Mesenchymal stem cell (in vitro differentiated cells and primary cell): Measurements from ENCODE around the gene LRRC10B.

Source experiments
- DNase-seq: peaks from one replicate; pipeline ENCODE4 v3.0.0-alpha.2; 2013
- H2AFZ ChIP-seq: one replicate; pipeline ENCODE4 v1.6.1; 2013; ENCODE audit warnings: low read depth, mild to moderate bottlenecking, control low read depth, inconsistent platforms, low read length, moderate library complexity
- H2AK5ac ChIP-seq: 2 replicates; pipeline ENCODE4 v1.6.1; 2013; ENCODE audit warnings: low read length, moderate library complexity, mild to moderate bottlenecking, inconsistent platforms; ENCODE audit not compliant: severe bottlenecking
- H2BK120ac ChIP-seq: one replicate; pipeline ENCODE4 v1.6.1; 2013; ENCODE audit warnings: low read depth, mild to moderate bottlenecking, inconsistent platforms, low read length, moderate library complexity
- H2BK12ac ChIP-seq, 2 experiments: one replicate each; pipeline ENCODE4 v1.6.1; 2013; ENCODE audit warnings: inconsistent platforms in 2 of 2, low read length in 2 of 2, mild to moderate bottlenecking in 2 of 2, moderate library complexity in 2 of 2, control low read depth in 1 of 2
- H2BK15ac ChIP-seq: one replicate; pipeline ENCODE4 v1.6.1; 2013; ENCODE audit warnings: mild to moderate bottlenecking, low read depth, inconsistent platforms; ENCODE audit not compliant: poor library complexity, severe bottlenecking
- H2BK5ac ChIP-seq: 2 replicates; pipeline ENCODE4 v1.6.1; 2013; ENCODE audit warnings: low read depth, mild to moderate bottlenecking, low read length, control low read depth, inconsistent platforms; ENCODE audit not compliant: poor library complexity, severe bottlenecking
- H3K14ac ChIP-seq, 2 experiments: one replicate each; pipeline ENCODE4 v1.6.1; 2013; ENCODE audit warnings: inconsistent platforms in 2 of 2, low read length in 2 of 2, control low read depth in 1 of 2, mild to moderate bottlenecking in 1 of 2, moderate library complexity in 1 of 2
- H3K18ac ChIP-seq, 2 experiments: one replicate each; pipeline ENCODE4 v1.6.1; 2013; ENCODE audit warnings: inconsistent platforms in 2 of 2, low read length in 2 of 2, control low read depth in 1 of 2, low read depth in 1 of 2, mild to moderate bottlenecking in 1 of 2
- H3K23ac ChIP-seq, 2 experiments: one replicate each; pipeline ENCODE4 v1.6.1; 2013; ENCODE audit warnings: inconsistent platforms in 2 of 2, low read length in 2 of 2, mild to moderate bottlenecking in 2 of 2, moderate library complexity in 2 of 2, control low read depth in 1 of 2
- H3K27ac ChIP-seq: 2 replicates; pipeline ENCODE4 v1.5.1; 2013; ENCODE audit warnings: mild to moderate bottlenecking, moderate library complexity, low read length, control low read depth, inconsistent platforms; ENCODE audit not compliant: poor library complexity, severe bottlenecking
- H3K27me3 ChIP-seq, 2 experiments: 2 replicates each; pipeline versions ENCODE4 v1.6.1 to v1.7.0; 2013; ENCODE audit warnings: low read length in 2 of 2, mild to moderate bottlenecking in 2 of 2, moderate library complexity in 2 of 2, control low read depth in 1 of 2, inconsistent platforms in 1 of 2; ENCODE audit not compliant: control insufficient read depth in 1 of 2, insufficient read depth in 1 of 2
- H3K36me3 ChIP-seq, 2 experiments: 2 replicates each; pipeline versions ENCODE4 v1.6.1 to v1.7.0; 2013; ENCODE audit warnings: low read length in 2 of 2, control low read depth in 1 of 2, inconsistent platforms in 1 of 2, low read depth in 1 of 2, mild to moderate bottlenecking in 1 of 2; ENCODE audit not compliant: insufficient read depth in 2 of 2, control insufficient read depth in 1 of 2
- H3K4ac ChIP-seq, 2 experiments: one replicate each; pipeline ENCODE4 v1.6.1; 2013; ENCODE audit warnings: inconsistent platforms in 2 of 2, low read length in 2 of 2, mild to moderate bottlenecking in 2 of 2, moderate library complexity in 2 of 2, control low read depth in 1 of 2, low read depth in 1 of 2
- H3K4me1 ChIP-seq: 2 replicates; pipeline ENCODE4 v1.6.1; 2013; ENCODE audit warnings: low read depth, low read length, control low read depth; ENCODE audit not compliant: control insufficient read depth, insufficient read depth
- H3K4me2 ChIP-seq: 2 replicates; pipeline ENCODE4 v1.6.1; 2013; ENCODE audit warnings: low read length, mild to moderate bottlenecking, inconsistent platforms; ENCODE audit not compliant: poor library complexity, severe bottlenecking
- H3K4me3 ChIP-seq, 2 experiments: 2 replicates each; pipeline versions ENCODE4 v1.5.1 to v1.7.0; 2013; ENCODE audit warnings: low read length in 2 of 2, mild to moderate bottlenecking in 2 of 2, control low read depth in 1 of 2, low read depth in 1 of 2; ENCODE audit not compliant: insufficient read depth in 1 of 2
- H3K79me1 ChIP-seq: replicated peaks from 2 replicates; pipeline ENCODE4 v1.6.1; 2013; ENCODE audit warnings: mild to moderate bottlenecking, control low read depth, low read length, inconsistent platforms; ENCODE audit not compliant: poor library complexity, severe bottlenecking
- H3K9ac ChIP-seq: 2 replicates; pipeline ENCODE4 v1.7.0; 2013; ENCODE audit warnings: mild to moderate bottlenecking, low read length, moderate library complexity
- H3K9me3 ChIP-seq: 2 replicates; pipeline ENCODE4 v1.7.0; 2013; ENCODE audit warnings: mild to moderate bottlenecking, low read length; ENCODE audit not compliant: control insufficient read depth
- H4K8ac ChIP-seq: one replicate; pipeline ENCODE4 v1.6.1; 2013; ENCODE audit warnings: inconsistent platforms, mild to moderate bottlenecking, low read length, moderate library complexity
- H4K91ac ChIP-seq: one replicate; pipeline ENCODE4 v1.6.1; 2013; ENCODE audit warnings: mild to moderate bottlenecking, low read length, inconsistent platforms
- WGBS: methylation state at CpG from one replicate; pipeline ENCODE4 v1.1.7; 2013; ENCODE audit warnings: mixed read lengths; 5-methylcytosine and 5-hydroxymethylcytosine counted together

The LRRC10B gene

GRCh38 chr11:61535998-61536675 lies 27.6 kb downstream of the LRRC10B start:
- Histone ChIP-seq H3K4me3 (no peak overlapping the region), H3K23ac (no peak overlapping the region), H2BK5ac (no peak overlapping the region), H3K4me2 (no peak overlapping the region), H3K27ac (no peak overlapping the region), H2BK120ac (no peak overlapping the region), H3K4ac (no peak overlapping the region), H2BK12ac (no peak overlapping the region), H3K14ac (no peak overlapping the region), H3K79me1 (no peaks in the 10 kb centered on the region), H3K18ac (no peak overlapping the region), H4K91ac (no peak overlapping the region), H3K27me3 (peaks cover 24 to 56% of the 10 kb centered on the region in 2 experiments), H4K8ac (no peak overlapping the region), H3K36me3 (no peaks in the 10 kb centered on the region), H3K4me1 (peaks cover 5% of the 10 kb centered on the region), H2BK15ac (no peak overlapping the region), H3K9ac (no peak overlapping the region), H3K9me3 (no peaks in the 10 kb centered on the region), H2AK5ac (no peak overlapping the region), H2AFZ (no peak overlapping the region)
- no peak for DNase-seq
- WGBS = 73% methylated on average over 17 of the region's 17 CpGs

GRCh38 chr11:61536676-61537270 lies 28.2 kb downstream of the LRRC10B start:
- no peak overlapping the region for H3K4ac ChIP-seq
- H3K9me3 ChIP-seq = no peaks in the 10 kb centered on the region
- no peak overlapping the region for H3K14ac ChIP-seq
- no peak overlapping the region for H2BK12ac ChIP-seq
- peaks cover 24 to 61% of the 10 kb centered on the region in 2 experiments for H3K27me3 ChIP-seq
- H2BK15ac ChIP-seq = no peak overlapping the region
- WGBS = 56% methylated on average over 2 of the region's 2 CpGs
- H2AFZ ChIP-seq = no peak overlapping the region
- no peaks in the 10 kb centered on the region for H3K36me3 ChIP-seq
- no peak overlapping the region for H3K27ac ChIP-seq
- no peaks in the 10 kb centered on the region for H3K79me1 ChIP-seq
- no peak overlapping the region for H3K18ac ChIP-seq
- H3K4me2 ChIP-seq = no peak overlapping the region
- H2BK5ac ChIP-seq = no peak overlapping the region
- no peak overlapping the region for H2BK120ac ChIP-seq
- no peak overlapping the region for H4K8ac ChIP-seq
- H3K9ac ChIP-seq = no peak overlapping the region
- no peak overlapping the region for H3K23ac ChIP-seq
- H4K91ac ChIP-seq = no peak overlapping the region
- H3K4me3 ChIP-seq = no peak overlapping the region
- no peak for DNase-seq
- H2AK5ac ChIP-seq = no peak overlapping the region
- H3K4me1 ChIP-seq = peaks cover 7% of the 10 kb centered on the region

GRCh38 chr11:61537326-61537725 lies 28.8 kb downstream of the LRRC10B start:
- Histone ChIP-seq H3K18ac (no peak overlapping the region), H2AFZ (no peak overlapping the region), H4K8ac (no peak overlapping the region), H2BK15ac (no peak overlapping the region), H3K23ac (no peak overlapping the region), H2BK5ac (no peak overlapping the region), H3K4me2 (no peak overlapping the region), H2BK12ac (no peak overlapping the region), H3K14ac (no peak overlapping the region), H3K27me3 (peaks cover 24 to 64% of the 10 kb centered on the region in 2 experiments), H2BK120ac (no peak overlapping the region), H3K9me3 (no peaks in the 10 kb centered on the region), H3K4ac (no peak overlapping the region), H4K91ac (no peak overlapping the region), H3K27ac (no peak overlapping the region), H3K4me1 (peaks cover 12% of the 10 kb centered on the region), H2AK5ac (no peak overlapping the region), H3K4me3 (no peak overlapping the region), H3K36me3 (no peaks in the 10 kb centered on the region), H3K9ac (no peak overlapping the region), H3K79me1 (no peaks in the 10 kb centered on the region)
- 88% methylated on average over 6 of the region's 8 CpGs for WGBS
- no peak for DNase-seq

- H2BK5ac ChIP-seq = no peak overlapping the region
- H2BK120ac ChIP-seq = no peak overlapping the region
- H3K4me3 ChIP-seq = no peak overlapping the region
- H3K9me3 ChIP-seq = no peaks in the 10 kb centered on the region
- H3K23ac ChIP-seq = no peak overlapping the region
- peaks cover 8% of the 10 kb centered on the region for H3K4me1 ChIP-seq
- peaks cover 22 to 72% of the 10 kb centered on the region in 2 experiments for H3K27me3 ChIP-seq
- no peak overlapping the region for H3K9ac ChIP-seq
- no peaks in the 10 kb centered on the region for H3K36me3 ChIP-seq
- no peak overlapping the region for H3K4me2 ChIP-seq
- no peak overlapping the region for H2AFZ ChIP-seq
- H3K79me1 ChIP-seq = no peaks in the 10 kb centered on the region
- 91% methylated on average over 9 of the region's 9 CpGs for WGBS
- H2BK15ac ChIP-seq = no peak overlapping the region
- peak overlapping the region; percentile 35 for H4K91ac ChIP-seq
- DNase-seq = no peak
- H3K18ac ChIP-seq = no peak overlapping the region
- no peak overlapping the region for H3K14ac ChIP-seq
- H2BK12ac ChIP-seq = no peak overlapping the region
- no peak overlapping the region for H3K4ac ChIP-seq
- no peak overlapping the region for H3K27ac ChIP-seq
- no peak overlapping the region for H2AK5ac ChIP-seq
- H4K8ac ChIP-seq = no peak overlapping the region
Observed at GRCh38 chr11:61538636-61538961, 30.1 kb downstream of the LRRC10B start.
